Ureter (tissue), 1 donor: ENCODE results near the gene MARCHF9. TPM values are rescaled to one million over a fixed set of nuclear protein-coding genes. Genes with fewer than 3 reads are reported as not detected.
"Not testable (repeated sequence)": the region's sequence is repeated elsewhere in the genome, so short reads cannot be mapped to it uniquely, and the experiment has no call there.

Experiments
- DNase-seq: peaks from one replicate; pipeline ENCODE4 v3.0.0-alpha.2; 2020; ENCODE audit warnings: low spot score
- total RNA-seq: library from RNA; stranded (reverse); gene quantifications from one replicate; pipeline ENCODE4 v1.2.4, GENCODE V29; 2023
- donor health status: DM: yes; HTN: yes; CAD: no.

MARCHF9 gene, protein sequence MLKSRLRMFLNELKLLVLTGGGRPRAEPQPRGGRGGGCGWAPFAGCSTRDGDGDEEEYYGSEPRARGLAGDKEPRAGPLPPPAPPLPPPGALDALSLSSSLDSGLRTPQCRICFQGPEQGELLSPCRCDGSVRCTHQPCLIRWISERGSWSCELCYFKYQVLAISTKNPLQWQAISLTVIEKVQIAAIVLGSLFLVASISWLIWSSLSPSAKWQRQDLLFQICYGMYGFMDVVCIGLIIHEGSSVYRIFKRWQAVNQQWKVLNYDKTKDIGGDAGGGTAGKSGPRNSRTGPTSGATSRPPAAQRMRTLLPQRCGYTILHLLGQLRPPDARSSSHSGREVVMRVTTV
- total RNA-seq, result 12.1 TPM

DNA sequence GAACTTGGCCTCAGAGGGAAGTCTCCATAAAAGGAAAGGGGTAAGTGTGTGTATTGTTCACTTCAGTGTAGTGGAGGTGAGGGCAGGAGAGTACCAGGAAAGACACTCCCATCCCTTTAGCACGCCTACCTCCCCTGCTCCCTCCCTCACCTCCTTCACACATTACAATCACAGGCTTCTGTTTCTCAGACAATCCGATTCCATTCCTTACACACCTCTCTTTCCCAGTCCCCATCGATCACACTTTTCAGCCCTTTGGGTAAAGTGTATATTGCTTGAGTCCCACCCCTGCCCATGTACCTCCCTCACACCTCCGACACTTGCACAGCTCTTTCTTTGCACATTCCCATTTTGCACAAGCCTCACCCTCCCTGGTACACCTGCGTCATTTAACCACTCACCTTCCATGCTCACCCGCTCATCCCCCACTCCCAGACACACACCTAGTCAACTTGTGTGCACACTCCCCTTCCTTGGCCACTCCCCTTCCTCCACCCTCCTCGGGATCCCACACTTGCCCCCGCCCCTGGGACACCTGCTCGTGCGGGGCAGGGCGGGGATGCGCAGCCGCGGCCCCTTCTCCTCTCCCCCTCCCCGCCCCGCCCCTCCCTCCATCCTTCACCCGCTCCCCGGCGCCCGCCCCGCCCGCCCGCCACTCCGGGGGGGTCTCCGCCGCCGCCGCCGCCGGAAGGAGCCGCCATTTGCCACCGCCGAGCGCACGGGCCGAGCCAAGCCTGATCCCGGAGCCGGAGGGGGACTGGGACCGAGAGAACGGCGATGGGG, at the start of gene MARCHF9:
MARCHF9 (plus strand) TSS at position 693 of the 783 bp plus-strand sequence. CDS start 426 bp downstream, outside the sequence.
- peak; percentile 82 for DNase-seq

DNA sequence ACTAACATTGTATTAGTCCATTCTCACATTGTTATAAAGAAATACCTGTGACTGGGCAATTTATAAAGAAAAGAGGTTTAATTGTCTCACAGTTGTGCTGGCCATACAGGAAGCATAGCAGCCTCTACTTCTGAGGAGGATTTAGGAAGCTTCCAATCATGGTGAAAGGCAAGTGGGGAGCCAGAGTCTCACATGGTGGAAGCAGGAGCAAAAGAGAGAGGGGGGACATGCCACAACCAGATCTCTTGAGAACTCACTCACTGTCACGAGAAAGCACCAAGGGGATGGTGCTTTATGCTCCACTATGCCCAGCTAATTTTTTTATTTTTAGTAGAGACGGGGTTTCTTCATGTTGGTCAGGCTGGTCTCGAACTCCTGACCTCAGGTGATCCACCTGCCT, 47.7 kb upstream of the MARCHF9 start:
- DNase-seq, result no peak

DNA sequence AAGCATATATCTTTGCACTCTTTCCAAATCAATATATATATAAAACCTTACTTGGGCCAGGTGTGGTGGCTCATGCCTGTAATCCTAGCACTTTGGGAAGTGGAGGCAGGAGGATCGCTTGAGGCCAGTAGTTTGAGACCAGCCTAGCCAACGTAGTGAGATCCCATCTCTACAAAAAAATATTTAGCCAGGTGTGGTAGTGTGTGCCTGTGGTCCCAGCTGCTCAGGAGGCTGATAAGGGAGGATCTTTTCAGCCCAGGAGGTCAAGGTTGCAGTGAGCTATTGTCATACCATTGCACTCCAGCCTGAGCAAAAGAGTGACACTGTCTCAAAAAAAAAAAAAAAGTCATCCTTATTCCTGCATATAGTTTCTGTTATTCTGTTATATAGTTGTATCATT, 46.6 kb upstream of the MARCHF9 start:
- DNase-seq, result no peak

DNA sequence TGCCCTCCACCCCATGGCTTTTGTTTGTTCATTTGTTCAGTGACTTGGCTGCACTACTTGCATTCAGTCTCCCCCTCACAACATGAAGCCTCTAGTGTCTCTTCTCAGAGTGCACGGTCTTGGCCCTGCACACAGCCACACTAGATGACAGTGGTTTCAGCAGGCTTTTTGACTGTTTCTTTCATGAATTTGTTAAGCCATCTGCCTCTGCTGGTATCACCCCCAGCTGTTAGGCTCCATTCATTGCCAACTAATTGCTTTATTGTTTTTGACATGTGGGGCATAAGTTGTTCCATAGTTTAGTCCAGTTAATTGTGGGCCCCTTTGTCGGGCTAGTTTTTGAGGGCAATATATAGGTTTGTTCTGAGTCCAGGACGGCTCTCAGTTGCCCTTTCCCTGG, 42.2 kb upstream of the MARCHF9 start:
- no peak for DNase-seq

DNA sequence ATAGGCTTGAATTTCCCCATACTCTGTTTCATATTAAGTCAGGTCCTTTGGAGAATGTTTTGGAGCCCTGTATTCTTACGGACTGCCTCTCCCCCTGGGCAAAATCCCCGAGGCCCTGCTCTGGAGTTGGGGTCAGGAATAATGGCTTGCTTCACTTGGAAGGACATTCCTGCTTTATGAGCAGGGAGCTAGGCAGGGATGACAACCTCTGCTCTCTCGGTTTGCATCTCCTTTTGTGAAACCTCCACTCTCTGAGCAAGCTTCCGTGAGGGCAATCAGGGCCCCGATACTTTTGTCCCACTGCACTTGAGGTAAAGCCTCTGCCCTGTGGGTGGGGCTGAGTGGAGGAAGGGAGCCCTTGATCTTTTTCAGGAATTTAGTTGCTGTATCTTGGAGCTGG, 41.7 kb upstream of the MARCHF9 start:
- no peak for DNase-seq

DNA sequence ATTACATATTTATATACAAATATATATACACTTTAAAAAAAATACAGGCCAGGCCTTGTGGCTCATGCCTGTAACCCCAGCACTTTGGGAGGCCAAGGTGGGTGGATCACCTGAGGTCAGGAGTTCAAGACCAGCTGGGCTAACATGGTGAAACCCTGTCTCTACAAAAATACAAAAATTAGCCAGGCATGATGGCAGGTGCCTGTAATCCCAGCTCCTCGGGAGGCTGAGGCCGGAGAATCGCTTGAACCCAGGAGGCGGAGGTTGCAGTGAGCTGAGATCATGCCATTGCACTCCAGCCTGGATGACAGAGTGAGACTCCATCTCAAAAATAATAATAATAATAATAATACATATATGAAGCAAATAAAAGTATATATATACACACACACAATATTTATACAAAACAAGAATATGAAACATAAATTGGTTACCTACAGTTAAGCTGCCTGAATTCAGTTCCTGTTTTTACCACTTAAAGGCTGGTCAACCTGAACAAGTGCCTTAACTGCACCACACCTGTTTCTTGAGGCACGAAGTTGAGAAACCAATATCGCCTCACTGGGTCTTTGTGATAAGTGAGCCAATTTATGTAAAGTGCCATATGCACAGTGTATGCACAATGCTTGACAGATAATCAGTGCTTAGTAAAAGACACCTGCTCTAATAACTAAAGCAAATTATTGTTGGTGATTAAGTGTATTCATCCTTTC, 39.7 kb upstream of the MARCHF9 start:
- not testable (repeated sequence) for DNase-seq

DNA sequence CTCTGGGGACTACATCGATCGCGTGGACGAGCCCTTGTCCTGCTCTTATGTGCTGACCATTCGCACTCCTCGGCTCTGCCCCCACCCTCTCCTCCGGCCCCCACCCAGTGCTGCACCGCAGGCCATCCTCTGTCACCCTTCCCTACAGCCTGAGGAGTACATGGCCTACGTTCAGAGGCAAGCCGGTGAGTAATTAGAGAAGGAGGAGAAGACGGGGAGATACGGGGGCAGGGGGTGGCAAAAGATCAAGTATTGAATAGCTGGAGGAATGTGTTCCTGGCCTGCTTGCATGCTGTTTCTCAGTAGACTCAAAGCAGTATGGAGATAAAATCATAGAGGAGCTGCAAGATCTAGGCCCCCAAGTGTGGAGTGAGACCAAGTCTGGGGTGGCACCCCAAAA, 39.1 kb upstream of the MARCHF9 start:
- no peak for DNase-seq

DNA sequence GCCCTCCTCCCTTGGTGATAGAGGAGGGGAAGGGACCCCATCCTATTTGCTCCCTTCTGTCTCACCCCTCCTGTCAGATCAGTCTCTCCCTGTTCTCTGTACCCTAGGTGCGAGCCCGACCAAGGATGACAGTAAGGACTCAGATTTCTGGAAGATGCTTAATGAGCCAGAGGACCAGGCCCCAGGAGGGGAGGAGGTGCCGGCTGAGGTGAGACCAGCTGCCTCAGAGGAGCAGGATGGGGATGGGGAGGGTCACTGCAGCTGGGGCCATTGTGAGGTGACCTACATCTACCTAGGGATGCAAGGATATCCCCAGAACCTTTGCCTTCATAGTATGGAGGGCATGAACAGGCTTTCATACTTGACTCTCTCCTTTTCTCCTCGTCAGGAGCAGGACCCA, 38.6 kb upstream of the MARCHF9 start:
- no peak for DNase-seq

DNA sequence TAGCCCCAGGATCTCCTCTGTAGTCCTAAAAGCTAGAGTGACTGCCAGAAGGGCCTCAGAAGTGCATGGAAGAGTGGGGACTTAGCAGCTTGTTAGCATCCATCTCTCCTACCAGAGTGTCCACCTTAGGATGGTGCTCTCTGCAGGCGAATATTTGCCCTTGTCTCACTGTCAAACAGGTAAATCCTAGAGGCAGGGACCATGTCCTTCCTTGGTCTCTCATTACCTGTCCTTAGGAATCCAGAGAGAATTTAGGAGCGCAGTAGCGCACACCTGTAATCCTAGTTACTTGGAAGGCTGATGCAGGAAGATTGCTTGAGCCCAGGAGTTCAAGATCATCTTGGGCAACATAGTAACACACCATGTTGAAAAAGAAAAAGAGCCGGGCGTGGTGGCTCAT, 37.8 kb upstream of the MARCHF9 start:
- DNase-seq, result no peak

DNA sequence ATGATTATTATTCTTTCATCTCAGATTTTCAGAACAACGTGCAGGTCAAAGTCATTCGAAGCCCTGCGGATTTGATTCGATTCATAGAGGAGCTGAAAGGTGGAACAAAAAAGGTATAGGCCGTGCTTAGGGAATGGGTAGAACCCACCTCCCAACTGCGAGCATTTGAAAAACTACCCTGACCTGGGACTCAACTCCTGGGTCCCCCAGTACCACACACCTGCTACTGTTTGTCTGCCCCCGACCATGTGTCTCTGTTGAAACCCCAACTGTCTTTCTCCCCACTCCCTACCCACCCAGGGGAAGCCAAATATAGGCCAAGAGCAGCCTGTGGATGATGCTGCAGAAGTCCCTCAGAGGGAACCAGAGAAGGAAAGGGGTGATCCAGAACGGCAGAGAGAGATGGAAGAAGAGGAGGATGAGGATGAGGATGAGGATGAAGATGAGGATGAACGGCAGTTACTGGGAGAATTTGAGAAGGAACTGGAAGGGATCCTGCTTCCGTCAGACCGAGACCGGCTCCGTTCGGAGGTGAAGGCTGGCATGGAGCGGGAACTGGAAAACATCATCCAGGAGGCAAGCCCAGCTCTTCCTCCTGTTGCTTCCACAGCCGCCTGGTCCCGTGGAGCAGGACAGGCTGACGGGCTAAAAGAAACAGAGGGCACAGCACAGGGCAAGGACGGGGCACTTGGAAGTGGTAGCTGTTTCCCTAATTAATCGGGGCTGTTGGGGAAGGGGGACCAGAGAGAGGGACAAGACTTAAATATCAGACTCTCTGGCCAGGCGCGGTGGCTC, 36.9 kb upstream of the MARCHF9 start:
- no peak for DNase-seq

DNA sequence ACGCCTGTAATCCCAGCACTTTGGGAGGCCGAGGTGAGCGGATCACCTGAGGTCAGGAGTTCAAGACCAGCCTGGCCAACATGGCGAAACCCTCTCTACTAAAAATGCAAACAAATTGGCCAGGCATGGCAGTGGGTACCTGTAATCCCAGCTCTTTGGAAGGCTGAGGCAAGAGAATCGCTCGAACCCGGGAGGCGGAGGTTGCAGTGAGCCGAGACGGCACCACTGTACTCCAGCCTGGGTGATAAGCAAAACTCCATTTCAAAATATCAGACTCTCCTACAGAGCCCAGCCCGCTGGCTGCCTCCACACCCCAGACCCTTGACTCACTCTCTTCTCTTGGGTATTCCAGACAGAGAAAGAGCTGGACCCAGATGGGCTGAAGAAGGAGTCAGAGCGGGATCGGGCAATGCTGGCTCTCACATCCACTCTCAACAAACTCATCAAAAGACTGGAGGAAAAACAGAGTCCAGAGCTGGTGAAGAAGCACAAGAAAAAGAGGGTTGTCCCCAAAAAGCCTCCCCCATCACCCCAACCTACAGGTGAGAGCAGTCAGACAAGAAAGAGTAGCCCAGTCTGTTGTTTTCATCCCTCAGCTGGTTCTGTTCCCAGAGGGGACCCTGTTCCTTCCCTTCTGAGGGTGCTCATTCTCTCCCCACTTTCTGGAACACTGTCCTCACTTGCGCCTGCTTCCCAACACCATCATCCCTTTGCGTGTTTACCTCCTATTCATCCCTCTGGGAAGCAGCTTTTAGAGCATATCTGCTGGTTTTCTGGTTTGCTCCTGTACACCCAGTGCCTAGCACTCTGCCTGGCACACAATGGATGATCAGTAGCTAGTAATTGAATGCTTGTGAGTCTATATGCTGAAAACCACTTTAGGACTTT, 36.0 kb upstream of the MARCHF9 start:
- no peak for DNase-seq

DNA sequence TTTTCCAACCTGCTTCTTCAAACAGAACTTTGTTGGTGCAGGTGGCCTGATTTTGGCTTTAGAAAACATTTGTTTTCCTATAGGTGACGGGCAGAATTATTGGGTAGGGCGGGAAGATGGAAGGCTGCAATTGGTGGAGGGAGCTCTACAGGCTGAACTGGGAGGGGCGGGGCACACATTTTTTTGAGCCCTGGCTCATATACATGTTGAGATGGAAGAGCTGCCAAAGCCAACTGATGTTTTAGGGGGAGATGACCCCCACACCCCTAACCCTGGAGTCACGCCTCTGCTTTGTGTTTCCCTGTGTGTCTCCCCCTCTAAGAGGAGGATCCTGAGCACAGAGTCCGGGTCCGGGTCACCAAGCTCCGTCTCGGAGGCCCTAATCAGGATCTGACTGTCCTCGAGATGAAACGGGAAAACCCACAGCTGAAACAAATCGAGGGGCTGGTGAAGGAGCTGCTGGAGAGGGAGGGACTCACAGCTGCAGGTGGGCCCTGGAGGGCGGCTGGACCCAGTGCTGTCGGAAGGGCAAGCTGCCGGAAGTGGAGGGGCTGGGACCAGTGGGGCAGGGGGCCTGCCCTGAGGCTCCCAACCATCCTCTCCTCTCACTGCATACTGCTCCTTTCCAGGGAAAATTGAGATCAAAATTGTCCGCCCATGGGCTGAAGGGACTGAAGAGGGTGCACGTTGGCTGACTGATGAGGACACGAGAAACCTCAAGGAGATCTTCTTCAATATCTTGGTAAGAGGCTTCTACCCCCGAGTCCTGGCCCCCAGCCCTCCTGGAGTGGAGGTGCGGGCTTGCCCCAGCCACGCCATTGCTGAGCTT, 34.9 kb upstream of the MARCHF9 start:
- no peak for DNase-seq

DNA sequence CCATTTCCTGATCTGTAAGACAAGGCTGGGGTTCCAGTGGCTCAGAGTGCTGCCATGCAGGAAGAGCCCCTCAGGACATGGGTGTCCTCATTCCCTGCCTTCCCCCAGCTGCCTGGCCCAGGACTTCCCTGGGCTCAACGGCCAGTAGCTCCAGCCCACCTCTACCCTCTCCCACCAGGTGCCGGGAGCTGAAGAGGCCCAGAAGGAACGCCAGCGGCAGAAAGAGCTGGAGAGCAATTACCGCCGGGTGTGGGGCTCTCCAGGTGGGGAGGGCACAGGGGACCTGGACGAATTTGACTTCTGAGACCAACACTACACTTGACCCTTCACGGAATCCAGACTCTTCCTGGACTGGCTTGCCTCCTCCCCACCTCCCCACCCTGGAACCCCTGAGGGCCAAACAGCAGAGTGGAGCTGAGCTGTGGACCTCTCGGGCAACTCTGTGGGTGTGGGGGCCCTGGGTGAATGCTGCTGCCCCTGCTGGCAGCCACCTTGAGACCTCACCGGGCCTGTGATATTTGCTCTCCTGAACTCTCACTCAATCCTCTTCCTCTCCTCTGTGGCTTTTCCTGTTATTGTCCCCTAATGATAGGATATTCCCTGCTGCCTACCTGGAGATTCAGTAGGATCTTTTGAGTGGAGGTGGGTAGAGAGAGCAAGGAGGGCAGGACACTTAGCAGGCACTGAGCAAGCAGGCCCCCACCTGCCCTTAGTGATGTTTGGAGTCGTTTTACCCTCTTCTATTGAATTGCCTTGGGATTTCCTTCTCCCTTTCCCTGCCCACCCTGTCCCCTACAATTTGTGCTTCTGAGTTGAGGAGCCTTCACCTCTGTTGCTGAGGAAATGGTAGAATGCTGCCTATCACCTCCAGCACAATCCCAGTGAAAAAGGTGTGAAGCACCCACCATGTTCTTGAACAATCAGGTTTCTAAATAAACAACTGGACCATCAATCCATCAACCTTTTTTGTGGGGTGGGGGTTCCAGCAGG, 34.0 kb upstream of the MARCHF9 start:
- no peak for DNase-seq

DNA sequence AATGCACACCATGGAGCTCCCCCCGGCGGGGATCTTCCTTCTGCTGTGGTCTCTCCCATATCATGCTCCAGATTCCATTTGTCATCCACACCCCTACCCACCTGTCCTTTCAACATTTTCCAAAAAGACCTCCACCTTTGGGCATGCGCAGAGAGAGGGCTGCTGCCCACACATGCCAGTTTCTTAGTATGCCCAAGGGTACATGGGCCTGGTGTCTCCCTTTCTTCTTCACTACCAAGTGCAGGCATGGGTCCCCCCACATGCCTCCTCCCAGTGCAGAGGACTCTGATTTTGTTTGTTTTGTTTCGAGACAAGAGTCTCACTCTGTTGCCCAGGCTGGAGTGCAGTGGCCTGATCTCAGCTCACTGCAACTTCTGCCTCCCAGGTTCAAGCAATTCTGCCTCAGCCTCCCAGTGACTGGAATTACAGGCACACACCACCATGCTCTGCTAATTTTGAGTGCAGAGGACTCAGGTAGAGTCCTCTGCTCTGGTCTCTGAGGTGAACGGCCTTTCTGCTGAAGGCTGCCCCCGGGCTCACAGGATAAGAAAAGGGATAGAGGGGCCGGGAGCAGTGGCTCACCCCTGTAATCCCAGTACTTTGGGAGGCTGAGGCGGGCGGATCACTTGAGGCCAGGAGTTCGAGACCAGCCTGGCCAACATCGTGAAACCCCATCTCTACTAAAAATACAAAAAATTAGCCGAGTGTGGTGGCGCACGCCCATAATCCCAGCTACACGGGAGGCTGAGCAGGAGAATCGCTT, 32.9 kb upstream of the MARCHF9 start:
- DNase-seq, result not testable (repeated sequence)

DNA sequence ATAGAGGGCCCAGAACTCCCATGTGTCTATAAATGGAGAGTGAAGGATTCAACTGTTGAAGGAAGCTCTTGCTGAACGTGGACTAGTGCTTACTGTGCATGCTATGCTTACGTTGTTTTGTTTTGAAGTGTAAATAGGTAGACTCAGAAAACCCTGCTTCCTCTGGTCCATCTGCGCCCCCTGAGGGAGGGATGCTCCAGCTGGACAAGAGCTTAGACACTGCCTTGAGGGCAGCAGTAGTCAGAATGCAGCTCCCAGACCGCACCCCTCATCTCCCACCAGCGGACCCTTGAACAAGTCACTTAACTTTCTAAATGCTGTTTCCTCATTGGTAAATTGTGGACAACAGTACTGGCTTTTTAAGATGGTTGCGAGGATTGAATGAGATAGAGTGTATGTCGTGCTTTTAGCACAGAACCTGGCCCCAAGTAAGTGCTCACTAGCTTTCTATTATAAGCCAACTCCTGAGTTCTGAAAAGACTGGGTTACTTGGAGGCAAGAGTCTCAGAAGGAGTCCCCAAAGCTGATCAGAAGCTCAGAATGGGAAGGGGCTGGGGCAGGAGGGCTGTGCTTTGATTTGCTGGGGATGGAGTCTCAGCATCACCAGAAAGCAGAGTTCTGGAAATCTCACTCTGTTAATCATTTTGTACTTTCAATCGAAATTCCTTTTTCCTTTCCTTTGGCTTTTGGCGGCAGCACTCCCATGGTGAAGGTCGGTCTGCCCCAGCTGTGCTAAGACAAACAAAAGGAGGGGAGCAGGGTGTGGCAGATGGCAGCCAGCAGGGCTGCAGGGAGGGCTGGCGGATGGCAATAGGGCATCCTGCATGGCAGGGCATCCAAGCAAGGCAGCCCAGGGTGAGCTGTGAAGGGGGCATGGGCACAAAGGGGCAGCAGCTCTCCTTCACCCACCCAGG, 31.9 kb upstream of the MARCHF9 start:
- no peak for DNase-seq

DNA sequence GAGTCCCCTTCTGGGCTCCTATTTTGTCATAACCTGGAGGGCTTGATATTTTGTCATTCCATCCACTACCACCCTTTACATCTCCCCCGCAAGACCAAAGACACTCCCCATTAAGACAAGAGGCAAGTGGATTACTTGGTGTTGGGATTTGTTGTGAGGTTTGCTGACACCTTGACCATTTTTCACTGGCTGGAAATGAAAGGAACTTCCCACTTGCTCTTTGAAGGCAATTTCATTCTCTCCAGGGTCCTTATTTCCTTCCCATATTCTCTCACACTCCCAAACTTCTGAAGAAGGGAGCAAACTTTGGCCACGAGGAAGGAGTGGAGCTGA, 31.3 kb upstream of the MARCHF9 start:
- DNase-seq, result no peak
